H9 (cell line): ENCODE data around the gene PARD3. TPM values are rescaled to one million over a fixed set of nuclear protein-coding genes. Genes with fewer than 3 reads are reported as not detected.

Source experiments
- DNase-seq: peaks from one replicate; pipeline ENCODE4 v3.0.0-alpha.2; 2017
- H2AFZ ChIP-seq: one replicate; pipeline ENCODE4 v1.6.1; 2013; ENCODE audit warnings: mild to moderate bottlenecking, low read length, control low read depth, moderate library complexity
- H2AK5ac ChIP-seq: 2 replicates; pipeline ENCODE4 v1.6.1; 2013; ENCODE audit warnings: low read length, control low read depth, mixed read lengths; ENCODE audit not compliant: insufficient read length
- H2BK120ac ChIP-seq: one replicate; pipeline ENCODE4 v1.6.1; 2013; ENCODE audit warnings: low read depth, mild to moderate bottlenecking, low read length, control low read depth, inconsistent platforms; ENCODE audit not compliant: poor library complexity, severe bottlenecking
- H2BK12ac ChIP-seq: 2 replicates; pipeline ENCODE4 v1.6.1; 2013; ENCODE audit warnings: low read length, control low read depth, mixed read lengths, low read depth; ENCODE audit not compliant: insufficient read length
- H2BK15ac ChIP-seq: 2 replicates; pipeline ENCODE4 v1.6.1; 2013; ENCODE audit warnings: low read depth, low read length, control low read depth
- H2BK20ac ChIP-seq: one replicate; pipeline ENCODE4 v1.6.1; 2013; ENCODE audit warnings: low read depth, mild to moderate bottlenecking, low read length, control low read depth, inconsistent platforms; ENCODE audit not compliant: poor library complexity, severe bottlenecking
- H2BK5ac ChIP-seq: 2 replicates; pipeline ENCODE4 v1.6.1; 2013; ENCODE audit warnings: low read length, control low read depth, mixed read lengths; ENCODE audit not compliant: insufficient read length
- H3K14ac ChIP-seq: 2 replicates; pipeline ENCODE4 v1.6.1; 2013; ENCODE audit warnings: low read length, control low read depth; ENCODE audit not compliant: insufficient read depth
- H3K18ac ChIP-seq: 2 replicates; pipeline ENCODE4 v1.6.1; 2013; ENCODE audit warnings: low read depth, mild to moderate bottlenecking, mixed read lengths, low read length, control low read depth; ENCODE audit not compliant: insufficient read length
- H3K23ac ChIP-seq: 2 replicates; pipeline ENCODE4 v1.6.1; 2013; ENCODE audit warnings: low read length, control low read depth, mixed read lengths, low read depth; ENCODE audit not compliant: insufficient read length
- H3K23me2 ChIP-seq: 2 replicates; pipeline ENCODE4 v1.6.1; 2013; ENCODE audit warnings: low read depth, mild to moderate bottlenecking, mixed read lengths, low read length, control low read depth; ENCODE audit not compliant: insufficient read length, poor library complexity, severe bottlenecking
- H3K27ac ChIP-seq: 2 replicates; pipeline ENCODE4 v1.5.1; 2013; ENCODE audit warnings: low read length, control low read depth, mixed read lengths, low read depth; ENCODE audit not compliant: insufficient read length
- H3K27me3 ChIP-seq: 2 replicates; pipeline ENCODE4 v1.6.1; 2013; ENCODE audit warnings: low read length, control low read depth, inconsistent platforms; ENCODE audit not compliant: insufficient read depth
- H3K4ac ChIP-seq: 2 replicates; pipeline ENCODE4 v1.6.1; 2013; ENCODE audit warnings: low read depth, mild to moderate bottlenecking, control low read depth, inconsistent platforms, low read length, moderate library complexity
- H3K4me1 ChIP-seq: 2 replicates; pipeline ENCODE4 v1.6.1; 2013; ENCODE audit warnings: low read length, control low read depth, inconsistent platforms; ENCODE audit not compliant: insufficient read depth
- H3K4me2 ChIP-seq: 2 replicates; pipeline ENCODE4 v1.6.1; 2013; ENCODE audit warnings: low read length, control low read depth, mixed read lengths; ENCODE audit not compliant: insufficient read length, insufficient read depth
- H3K56ac ChIP-seq: 2 replicates; pipeline ENCODE4 v1.6.1; 2013; ENCODE audit warnings: low read depth, mild to moderate bottlenecking, mixed read lengths, low read length, control low read depth; ENCODE audit not compliant: insufficient read length
- H3K79me1 ChIP-seq: 2 replicates; pipeline ENCODE4 v1.6.1; 2013; ENCODE audit warnings: low read depth, mild to moderate bottlenecking, moderate library complexity, low read length, control low read depth, inconsistent platforms; ENCODE audit not compliant: insufficient read depth, poor library complexity, severe bottlenecking
- H3K79me2 ChIP-seq: 2 replicates; pipeline ENCODE4 v1.6.1; 2013; ENCODE audit warnings: low read length, control low read depth, inconsistent platforms; ENCODE audit not compliant: insufficient read depth
- H3K9ac ChIP-seq: 2 replicates; pipeline ENCODE4 v1.6.1; 2013; ENCODE audit warnings: low read length, control low read depth, mixed read lengths; ENCODE audit not compliant: insufficient read length; ENCODE audit errors: extremely low read depth
- H3K9me3 ChIP-seq: one replicate; pipeline ENCODE4 v1.6.1; 2013; ENCODE audit warnings: low read depth, low read length, inconsistent platforms; ENCODE audit not compliant: control insufficient read depth
- H3T11ph ChIP-seq: one replicate; pipeline ENCODE4 v1.6.1; 2013; ENCODE audit warnings: mild to moderate bottlenecking, low read length, control low read depth, inconsistent platforms
- H4K20me1 ChIP-seq: one replicate; pipeline ENCODE4 v1.6.1; 2013; ENCODE audit not compliant: control insufficient read depth, insufficient read length, insufficient read depth
- H4K5ac ChIP-seq: 2 replicates; pipeline ENCODE4 v1.6.1; 2013; ENCODE audit warnings: low read depth, mild to moderate bottlenecking, mixed read lengths, low read length, control low read depth; ENCODE audit not compliant: insufficient read length
- H4K8ac ChIP-seq: replicated peaks from 2 replicates; pipeline ENCODE4 v1.6.1; 2013; ENCODE audit warnings: low read length, control low read depth, mixed read lengths, low read depth; ENCODE audit not compliant: insufficient read length
- H4K91ac ChIP-seq: 2 replicates; pipeline ENCODE4 v1.6.1; 2013; ENCODE audit warnings: low read depth, mild to moderate bottlenecking, moderate library complexity, mixed read lengths, low read length, control low read depth; ENCODE audit not compliant: insufficient read length
- H3K27ac Mint-ChIP-seq, 3 experiments: 2 replicates in 2 of 3; 3 replicates in 1 of 3; pipeline ENCODE4 v1.8.0; 2020 to 2021; ENCODE audit warnings: mixed read lengths in 3 of 3, mild to moderate bottlenecking in 1 of 3, moderate library complexity in 1 of 3
- H3K27me3 Mint-ChIP-seq: 2 replicates; pipeline ENCODE4 v1.8.0; 2021; ENCODE audit warnings: low read depth, mild to moderate bottlenecking, moderate library complexity, mixed read lengths
- H3K36me3 Mint-ChIP-seq, 3 experiments: 2 replicates in 2 of 3; 3 replicates in 1 of 3; pipeline ENCODE4 v1.8.0; 2020 to 2021; ENCODE audit warnings: low read depth in 3 of 3, mixed read lengths in 3 of 3; ENCODE audit not compliant: insufficient read depth in 1 of 3
- H3K4me1 Mint-ChIP-seq, 2 experiments: 2 replicates each; pipeline ENCODE4 v1.8.0; 2020; ENCODE audit warnings: mixed read lengths in 2 of 2
- H3K4me3 Mint-ChIP-seq, 2 experiments: 2 replicates in 1 of 2; 3 replicates in 1 of 2; pipeline ENCODE4 v1.8.0; 2020 to 2021; ENCODE audit warnings: mild to moderate bottlenecking in 2 of 2, mixed read lengths in 2 of 2, moderate library complexity in 1 of 2
- H3K9me3 Mint-ChIP-seq, 2 experiments: 2 replicates in 1 of 2; 3 replicates in 1 of 2; pipeline ENCODE4 v1.8.0; 2020; ENCODE audit warnings: mild to moderate bottlenecking in 2 of 2, mixed read lengths in 2 of 2, moderate library complexity in 1 of 2
- CTCF ChIP-seq: fragments of 200-600 bp; sonication (generic); conservative IDR thresholded peaks from 3 replicates; pipeline ENCODE4 v1.8.0; 2021; ENCODE audit warnings: antibody characterized with exemption, mild to moderate bottlenecking
- WGBS: extraction: QIAGEN DNeasy Blood & Tissue Kit; methylation state at CpG from one replicate; pipeline ENCODE4 v1.1.7; 2013; ENCODE audit warnings: missing lambda C conversion rate, low lambda C conversion rate, mixed read lengths; ENCODE audit not compliant: insufficient read length; ENCODE audit errors: extremely low coverage; 5-methylcytosine and 5-hydroxymethylcytosine counted together
- total RNA-seq: library from RNA; stranded (reverse); gene quantifications from 2 replicates; pipeline ENCODE4 v1.2.1, GENCODE V29; 2021

The PARD3 gene
- total RNA-seq, 1 experiment from 2014 or later, result 44.7 TPM

DNA sequence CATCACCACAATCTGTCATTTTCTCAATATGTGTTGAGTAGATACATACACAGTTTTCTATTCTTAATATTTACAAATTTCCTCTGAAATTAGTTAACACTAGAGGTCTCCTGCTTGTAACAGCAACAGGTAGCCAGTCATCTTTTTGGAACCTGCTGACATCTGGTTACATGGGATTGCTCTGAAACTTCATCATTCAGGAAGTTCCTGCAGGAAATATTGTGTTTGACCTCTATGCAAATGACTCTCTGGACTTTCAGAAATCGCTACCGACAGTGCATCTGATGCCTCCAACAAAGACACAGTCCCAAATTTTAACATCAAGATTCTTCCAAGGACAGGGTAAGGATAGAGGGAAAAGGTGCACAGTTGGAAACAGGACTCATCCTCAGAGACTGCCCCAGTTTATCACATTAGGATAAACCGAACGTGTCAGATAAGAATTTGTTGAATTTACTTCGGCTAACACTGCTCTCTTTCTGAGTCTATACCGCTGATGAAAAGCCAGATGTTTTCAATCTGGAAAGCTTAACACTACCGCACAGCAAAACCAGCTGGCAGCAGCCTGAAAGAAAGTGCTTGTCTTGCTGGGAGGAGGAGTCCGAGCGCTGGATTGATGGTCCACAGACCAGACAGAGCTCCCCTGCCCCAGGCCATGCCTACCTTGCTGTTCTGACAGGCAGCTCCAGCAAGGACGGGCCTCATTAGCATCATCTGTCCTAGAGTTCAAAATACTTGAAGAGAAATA lies 633.4 kb downstream of the PARD3 start:
- H4K5ac ChIP-seq, result no peak overlapping the region
- no peak overlapping the region for H2BK20ac ChIP-seq
- H3K4me2 ChIP-seq, result no peak overlapping the region
- H4K91ac ChIP-seq, result no peak overlapping the region
- H3K27me3 ChIP-seq, result no peaks in the 10 kb centered on the region
- no peaks in the 10 kb centered on the region; the same call in 1 of the 2 replicates for H3K27me3 Mint-ChIP-seq
- H2BK5ac ChIP-seq, result no peak overlapping the region
- no peak overlapping the region for H3K23ac ChIP-seq
- no peak overlapping the region for H3K4ac ChIP-seq
- WGBS, result no CpG with 5 or more reads among the region's 10 CpGs
- H3K9me3 ChIP-seq, result no peaks in the 10 kb centered on the region
- no peaks in the 10 kb centered on the region for H4K20me1 ChIP-seq
- H3K4me3 Mint-ChIP-seq, result no peak overlapping the region
- H3K36me3 Mint-ChIP-seq, result no peaks in the 10 kb centered on the region; a peak in 1 of 7 replicates
- H3K27ac ChIP-seq, result no peak overlapping the region
- no peak overlapping the region for H3T11ph ChIP-seq
- H3K18ac ChIP-seq, result no peak overlapping the region
- no peak for TF ChIP-seq CTCF
- H3K9me3 Mint-ChIP-seq, result no peaks in the 10 kb centered on the region
- H3K23me2 ChIP-seq, result no peaks in the 10 kb centered on the region
- no peak overlapping the region for H3K56ac ChIP-seq
- H2AFZ ChIP-seq, result no peak overlapping the region
- no peak overlapping the region for H2BK15ac ChIP-seq
- H2AK5ac ChIP-seq, result no peak overlapping the region
- H3K14ac ChIP-seq, result no peak overlapping the region
- H3K4me1 Mint-ChIP-seq, result peaks cover 87 to 91% of the 10 kb centered on the region in 2 experiments
- H3K4me1 ChIP-seq, result peaks cover 31% of the 10 kb centered on the region
- no peak overlapping the region for H4K8ac ChIP-seq
- no peak overlapping the region for H2BK12ac ChIP-seq
- H3K9ac ChIP-seq, result no peak overlapping the region
- H3K79me2 ChIP-seq, result no peaks in the 10 kb centered on the region
- no peak for DNase-seq
- no peak overlapping the region for H2BK120ac ChIP-seq
- H3K27ac Mint-ChIP-seq, result 0 out of 7 replicates have a peak overlapping the region, but pooled peaks of 1 of the 3 experiments have one; percentile 32
- H3K79me1 ChIP-seq, result no peaks in the 10 kb centered on the region
